Aorta (tissue), 5 donors: Measurements from ENCODE around the gene C7orf33. TPM values are rescaled to one million over a fixed set of nuclear protein-coding genes. Genes with fewer than 3 reads are reported as not detected.

Source experiments
- ATAC-seq: fragments of 200-7000 bp; cut with Tn5 transposase; one replicate; pipeline ENCODE4 v1.9.1; 2022; ENCODE audit warnings: moderate library complexity; ENCODE audit not compliant: low FRiP score
- DNase-seq, 2 donors: peaks; one replicate each; pipeline ENCODE4 v3.0.0-alpha.2; 2020
- H3K27ac ChIP-seq, 2 donors: one replicate each; pipeline ENCODE4 v1.5.1; 2013; ENCODE audit warnings: low read length in 2 of 2, mild to moderate bottlenecking in 2 of 2, moderate library complexity in 2 of 2, control low read depth in 1 of 2, inconsistent platforms in 1 of 2, low read depth in 1 of 2
- H3K27me3 ChIP-seq, 2 donors: one replicate each; pipeline ENCODE4 v1.6.1; 2013; ENCODE audit warnings: control low read depth in 1 of 2, low read length in 1 of 2, mild to moderate bottlenecking in 1 of 2, moderate library complexity in 1 of 2; ENCODE audit not compliant: insufficient read depth in 2 of 2, control insufficient read depth in 1 of 2
- H3K36me3 ChIP-seq, 2 donors: one replicate each; pipeline ENCODE4 v1.6.1; 2013; ENCODE audit warnings: control low read depth in 1 of 2, low read length in 1 of 2, mild to moderate bottlenecking in 1 of 2; ENCODE audit not compliant: insufficient read depth in 2 of 2, control insufficient read depth in 1 of 2
- H3K4me1 ChIP-seq, 2 donors: one replicate each; pipeline ENCODE4 v1.6.1; 2013; ENCODE audit warnings: low read length in 2 of 2, control low read depth in 1 of 2, mild to moderate bottlenecking in 1 of 2, moderate library complexity in 1 of 2; ENCODE audit not compliant: insufficient read depth in 2 of 2, control insufficient read depth in 1 of 2
- H3K4me3 ChIP-seq, 2 donors: one replicate each; pipeline ENCODE4 v1.5.1; 2013; ENCODE audit warnings: low read length in 2 of 2, control low read depth in 1 of 2, mild to moderate bottlenecking in 1 of 2
- H3K9me3 ChIP-seq: one replicate; pipeline ENCODE4 v1.6.1; 2013; ENCODE audit warnings: mild to moderate bottlenecking, low read length; ENCODE audit not compliant: control insufficient read depth
- WGBS, 2 donors: extraction: QIAGEN DNeasy Blood & Tissue Kit; methylation state at CpG; one replicate each; pipeline ENCODE4 v1.1.7; 2013; 5-methylcytosine and 5-hydroxymethylcytosine counted together
- intact Hi-C, 2 donors: fragments of 100-400 bp; cut with DNase I; formaldehyde crosslinking; loops; one replicate each; pipeline versions ENCODE4 v1.14.2 to v1.15.0; 2022
- polyA plus RNA-seq, 2 donors: library from polyadenylated mRNA; stranded (reverse); fragments of 200-250 nt; gene quantifications; one replicate each; pipeline ENCODE4 v1.2.3, GENCODE V29; 2013
- total RNA-seq, 2 donors: library from RNA; stranded (reverse); fragmentation: NEBNext Ultra II Directional; extraction: Animal tissue kit (Norgen Biotek cat#: 25700); gene quantifications; one replicate each; pipeline ENCODE4 v1.2.1, GENCODE V29; 2021
- donor health status: healthy with polysubstance abuse.
- donor health status: Bipolar disorder and iron deficiency.
- donor health status: DM: no; HTN: no; CAD: no.
- donor health status: DM: no; HTN: no; CAD: no.
- donor health status: DM: yes; HTN: yes; CAD: no.

The C7orf33 gene
- total and polyA plus RNA-seq, 4 donors: not detected

DNA sequence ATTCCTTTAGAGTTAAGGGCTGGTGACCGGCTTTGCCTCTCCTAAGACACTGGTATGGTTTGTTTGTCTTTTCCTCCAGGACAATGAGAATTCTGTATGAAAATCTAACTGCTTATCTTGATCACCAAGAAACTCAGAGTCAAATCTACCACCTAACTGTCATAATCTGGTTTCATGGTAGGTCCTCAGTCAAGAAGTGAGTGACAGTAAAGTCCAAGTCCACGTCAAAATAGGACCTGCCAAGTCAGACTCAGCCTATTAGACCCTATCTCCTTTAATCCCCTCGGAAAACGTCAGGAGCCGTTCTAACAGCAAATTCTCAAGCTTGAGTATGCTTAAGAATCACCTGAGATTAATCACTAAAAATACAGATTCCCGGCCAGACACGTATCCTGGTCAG is 37.4 kb downstream of the C7orf33 start:
- no peak overlapping the region for H3K27ac ChIP-seq
- no peaks in the 10 kb centered on the region for H3K9me3 ChIP-seq
- no peak for DNase-seq
- no peak for ATAC-seq
- H3K27me3 ChIP-seq: no peaks in the 10 kb centered on the region
- no peaks in the 10 kb centered on the region for H3K36me3 ChIP-seq
- WGBS, 2 donors: 63 to 64% methylated on average over 7 of the region's 7 CpGs
- intact Hi-C loops: no loop called here
- H3K4me3 ChIP-seq: no peak overlapping the region
- no peaks in the 10 kb centered on the region for H3K4me1 ChIP-seq

DNA sequence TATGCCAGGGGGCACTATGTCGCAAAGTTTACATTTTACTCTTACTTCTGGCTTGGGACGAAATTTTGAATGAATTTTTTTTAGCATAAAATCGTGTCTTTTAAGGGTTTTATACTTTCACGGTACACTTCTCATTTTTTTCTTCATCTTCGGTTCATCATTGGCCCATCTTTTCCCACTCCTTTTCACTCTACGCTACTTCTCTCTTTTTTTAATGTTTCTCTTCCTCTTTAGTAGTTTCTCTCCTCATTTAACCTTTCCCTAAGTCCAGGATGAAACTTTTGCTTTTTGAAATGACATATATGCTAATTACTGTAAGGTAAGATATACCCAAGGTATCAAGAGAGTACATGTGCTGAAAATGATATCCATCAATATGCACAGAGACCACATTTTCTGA is 39.5 kb downstream of the C7orf33 start:
- intact Hi-C loops: no loop called here
- Histone ChIP-seq H3K27ac (no peak overlapping the region), H3K27me3 (no peaks in the 10 kb centered on the region), H3K36me3 (no peaks in the 10 kb centered on the region), H3K4me1 (no peaks in the 10 kb centered on the region), H3K4me3 (no peak overlapping the region), H3K9me3 (no peaks in the 10 kb centered on the region)
- 89% methylated on average over 6 of the region's 6 CpGs for WGBS, 2 donors
- DNase-seq (no peak), ATAC-seq (no peak)

DNA sequence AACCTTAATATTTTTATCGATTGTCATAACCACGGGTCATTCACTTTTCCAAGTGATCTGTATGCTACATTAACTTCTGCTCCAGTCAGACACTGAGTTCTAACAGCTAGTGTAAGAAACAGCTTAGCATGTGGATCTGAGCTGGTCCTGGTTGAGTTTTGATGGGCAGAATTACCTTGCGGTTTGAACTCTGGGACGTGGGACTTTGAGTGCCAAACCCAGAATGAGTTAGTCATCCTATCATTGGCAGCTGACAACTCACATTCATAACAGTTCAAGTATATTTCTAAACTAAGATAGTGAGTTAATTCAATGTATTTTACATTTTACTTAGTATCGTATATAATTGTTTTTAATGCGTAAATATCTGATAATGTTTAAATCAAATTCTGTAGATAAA is 43.2 kb downstream of the C7orf33 start:
- H3K9me3 ChIP-seq: no peaks in the 10 kb centered on the region
- H3K27me3 ChIP-seq: no peaks in the 10 kb centered on the region
- ATAC-seq (no peak), DNase-seq (no peak)
- no peak overlapping the region for H3K27ac ChIP-seq
- H3K36me3 ChIP-seq: no peaks in the 10 kb centered on the region
- intact Hi-C loops: no loop called here
- no peaks in the 10 kb centered on the region for H3K4me1 ChIP-seq
- 74 to 75% methylated on average over 6 of the region's 6 CpGs for WGBS, 2 donors
- no peak overlapping the region for H3K4me3 ChIP-seq

DNA sequence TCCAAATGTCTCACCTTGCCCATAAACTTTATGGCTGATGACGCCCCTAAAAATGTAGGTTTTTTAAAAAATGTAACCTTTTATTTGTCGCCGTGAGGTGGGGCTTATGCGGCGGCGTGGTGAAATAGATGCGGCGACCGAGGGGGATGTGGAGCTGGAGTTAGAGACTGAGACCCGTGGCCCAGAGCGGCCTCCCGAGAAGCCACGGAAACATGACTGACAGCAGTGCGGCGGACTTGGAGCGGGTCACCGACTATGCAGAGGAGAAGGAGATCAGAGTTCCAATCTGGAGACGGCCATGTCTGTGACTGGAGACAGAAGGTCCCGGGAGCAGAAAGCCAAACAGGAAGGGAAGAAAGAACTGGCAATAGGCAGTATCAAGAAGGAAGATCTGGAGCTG is 46.5 kb downstream of the C7orf33 start:
- 95 to 96% methylated on average over 19 of the region's 19 CpGs for WGBS, 2 donors
- intact Hi-C loops: no loop called here
- H3K27me3 ChIP-seq: no peaks in the 10 kb centered on the region
- H3K36me3 ChIP-seq: no peaks in the 10 kb centered on the region
- no peak for DNase-seq
- no peaks in the 10 kb centered on the region for H3K4me1 ChIP-seq
- H3K27ac ChIP-seq: no peak overlapping the region
- H3K4me3 ChIP-seq: no peak overlapping the region
- ATAC-seq: no peak
- no peaks in the 10 kb centered on the region for H3K9me3 ChIP-seq

DNA sequence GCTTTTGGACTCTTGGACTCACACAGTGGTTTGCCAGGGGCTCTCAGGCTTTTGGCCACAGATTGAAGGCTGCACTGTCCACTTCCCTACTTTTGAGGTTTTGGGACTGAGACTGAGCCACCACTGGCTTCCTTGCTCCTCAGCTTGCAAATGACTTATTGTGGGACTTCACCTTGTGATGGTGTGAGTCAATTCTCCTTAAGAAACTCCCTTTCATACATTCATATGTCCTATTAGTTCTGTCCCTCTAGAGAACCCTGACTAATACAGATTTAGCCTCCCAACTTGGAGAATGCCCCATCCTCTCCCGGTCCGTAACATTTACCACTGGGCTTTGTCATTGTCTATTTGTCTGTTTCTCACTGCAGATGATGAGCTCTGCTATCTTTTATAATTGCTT is 55.3 kb downstream of the C7orf33 start:
- Histone ChIP-seq H3K4me3 (no peak overlapping the region), H3K9me3 (no peaks in the 10 kb centered on the region), H3K4me1 (no peaks in the 10 kb centered on the region), H3K27me3 (no peaks in the 10 kb centered on the region), H3K27ac (no peak overlapping the region), H3K36me3 (no peaks in the 10 kb centered on the region)
- ATAC-seq: no peak
- WGBS, 2 donors: 88 to 91% methylated on average over 2 of the region's 2 CpGs
- no peak for DNase-seq
- intact Hi-C loops: no loop called here

DNA sequence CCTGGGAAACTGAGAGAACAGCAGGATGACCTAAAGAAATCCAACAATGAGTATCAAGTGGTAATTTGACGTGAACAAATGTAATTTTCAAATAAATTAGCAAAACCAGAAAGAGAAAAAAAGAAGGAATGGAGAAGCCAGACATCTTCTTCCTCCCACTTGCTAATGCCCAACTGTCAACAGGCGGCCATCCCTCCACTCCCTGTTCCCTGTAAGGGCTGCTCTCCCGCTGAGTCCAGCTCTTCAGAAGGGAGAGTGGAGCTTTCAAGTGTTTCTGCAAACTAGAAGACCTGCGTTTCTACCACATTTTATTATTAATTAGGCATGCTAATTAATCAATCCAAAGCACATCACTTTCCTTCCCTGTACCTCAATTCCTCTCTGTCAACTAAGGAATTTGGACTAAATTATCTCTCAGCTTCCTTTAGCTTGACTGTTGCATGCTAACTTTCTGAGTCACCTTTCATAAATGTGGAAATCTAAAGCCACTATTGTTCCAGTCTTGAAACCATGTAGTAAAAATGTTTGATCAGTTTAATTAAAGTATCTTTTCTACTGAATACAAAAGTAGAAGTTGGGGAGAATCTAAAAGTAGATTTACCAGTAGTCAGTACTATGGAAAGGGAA is 59.8 kb downstream of the C7orf33 start:
- 78 to 82% methylated on average over 4 of the region's 4 CpGs for WGBS, 2 donors
- Histone ChIP-seq H3K9me3 (no peaks in the 10 kb centered on the region), H3K4me1 (peaks cover 0 to 2% of the 10 kb centered on the region in 2 donors), H3K36me3 (no peaks in the 10 kb centered on the region), H3K4me3 (no peak overlapping the region), H3K27ac (no peak overlapping the region), H3K27me3 (no peaks in the 10 kb centered on the region)
- no peak for ATAC-seq
- no peak for DNase-seq
- intact Hi-C loops: no loop called here

DNA sequence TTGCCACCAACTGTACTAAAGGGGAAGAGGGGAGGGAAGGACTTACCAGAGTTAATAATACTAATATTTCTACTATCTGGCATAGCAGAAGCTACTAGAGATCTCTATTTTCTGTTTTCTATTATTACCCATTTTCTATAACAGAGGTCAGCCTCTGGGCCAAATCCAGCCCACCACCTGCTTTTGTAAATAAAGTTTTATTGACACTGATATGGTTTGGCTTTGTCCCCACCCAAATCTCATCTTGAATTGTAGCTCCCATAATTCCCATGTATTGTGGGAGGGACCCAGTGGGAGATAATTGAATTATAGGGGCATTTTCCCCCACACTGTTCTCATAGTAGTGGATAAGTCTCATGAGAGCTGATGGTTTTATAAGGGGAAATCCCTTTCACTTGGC is 62.2 kb downstream of the C7orf33 start:
- H3K4me3 ChIP-seq: no peak overlapping the region
- intact Hi-C loops: no loop called here
- H3K4me1 ChIP-seq: peaks cover 0 to 2% of the 10 kb centered on the region in 2 donors
- H3K27ac ChIP-seq: no peak overlapping the region
- H3K9me3 ChIP-seq: no peaks in the 10 kb centered on the region
- no peaks in the 10 kb centered on the region for H3K36me3 ChIP-seq
- H3K27me3 ChIP-seq: no peaks in the 10 kb centered on the region
- DNase-seq: no peak
- ATAC-seq: no peak

DNA sequence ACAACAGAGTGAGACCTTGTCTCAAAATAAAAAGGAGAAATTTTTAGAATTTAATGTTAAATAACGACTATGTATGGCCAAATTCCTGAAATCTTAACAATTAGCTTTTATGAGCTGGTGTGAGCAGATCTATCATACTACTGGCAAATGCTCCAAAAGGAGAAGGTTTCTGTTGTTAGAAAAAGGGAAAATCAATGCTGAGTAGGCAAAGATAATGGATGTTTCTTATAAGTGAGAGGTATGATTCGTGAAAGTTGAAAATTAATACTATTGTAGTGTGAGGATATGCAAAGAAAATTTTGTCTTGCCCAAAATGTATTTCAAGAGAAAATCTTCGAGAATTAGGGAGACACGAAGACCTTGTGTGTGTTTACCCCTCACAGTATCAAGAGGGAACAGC is 67.4 kb downstream of the C7orf33 start:
- Histone ChIP-seq H3K4me1 (no peaks in the 10 kb centered on the region), H3K9me3 (no peaks in the 10 kb centered on the region), H3K4me3 (no peak overlapping the region), H3K27me3 (no peaks in the 10 kb centered on the region), H3K27ac (no peak overlapping the region), H3K36me3 (no peaks in the 10 kb centered on the region)
- no peak for ATAC-seq
- intact Hi-C loops: no loop called here
- no peak for DNase-seq
- WGBS, 2 donors: 82 to 87% methylated on average over 4 of the region's 4 CpGs

DNA sequence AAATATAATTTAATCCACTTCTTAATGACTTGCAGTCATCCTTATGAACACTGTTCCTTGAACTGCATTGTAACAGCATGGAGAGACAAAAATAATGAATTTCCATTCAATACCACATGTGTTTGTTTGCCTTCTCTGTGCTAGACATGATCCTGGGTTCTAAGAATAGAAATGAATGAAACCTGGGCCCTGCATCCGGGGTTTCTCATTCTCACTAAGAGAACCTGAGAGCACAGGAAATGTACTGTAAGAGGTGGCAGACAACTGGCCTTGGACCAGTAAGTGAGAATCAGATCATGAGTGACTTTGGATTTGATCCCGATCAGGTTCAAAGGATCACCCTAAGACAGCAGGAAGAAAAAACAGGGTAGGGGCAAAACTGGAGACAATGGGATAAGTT is 70.9 kb downstream of the C7orf33 start:
- intact Hi-C loops: no loop called here
- H3K27me3 ChIP-seq: no peaks in the 10 kb centered on the region
- no peak overlapping the region for H3K27ac ChIP-seq
- no peak overlapping the region for H3K4me3 ChIP-seq
- 76 to 79% methylated on average over 2 of the region's 2 CpGs for WGBS, 2 donors
- no peaks in the 10 kb centered on the region for H3K36me3 ChIP-seq
- no peak for DNase-seq
- H3K9me3 ChIP-seq: no peaks in the 10 kb centered on the region
- H3K4me1 ChIP-seq: peaks cover 0 to 5% of the 10 kb centered on the region in 2 donors
- ATAC-seq: no peak
